ENCODE data around the gene EXOC3L2. TPM values are rescaled to one million over a fixed set of nuclear protein-coding genes. Genes with fewer than 3 reads are reported as not detected.

Gene EXOC3L2
- total and polyA plus RNA-seq, 9 donors, result 0.93 to 2.0 (median 1.7) TPM

GRCh38 chr19:45262570-45262969 is 17.4 kb upstream of the EXOC3L2 start:
- no peak for DNase-seq
- WGBS (ENCODE audit: insufficient coverage), result 78% methylated on average over 5 of the region's 6 CpGs
- peaks cover 3% of the 10 kb centered on the region for H3K9me3 ChIP-seq (replicated peaks; ENCODE audit: control insufficient read depth, low read depth, low read length)
- peaks cover 43% of the 10 kb centered on the region for H3K36me3 ChIP-seq (ENCODE audit: control insufficient read depth, insufficient read depth, low read length)
- no peaks in the 10 kb centered on the region for H3K27me3 ChIP-seq (ENCODE audit: control insufficient read depth, insufficient read depth, low read length)
- no peak overlapping the region for H3K4me3 ChIP-seq (ENCODE audit: low read length)
- no peak overlapping the region for H3K27ac ChIP-seq (ENCODE audit: low read length)
- no peaks in the 10 kb centered on the region for H3K4me1 ChIP-seq (ENCODE audit: control insufficient read depth, insufficient read depth, low read length)

GRCh38 chr19:45258862-45259261 is 13.7 kb upstream of the EXOC3L2 start:
- peaks cover 8% of the 10 kb centered on the region for H3K4me1 ChIP-seq (ENCODE audit: control insufficient read depth, insufficient read depth, low read length)
- 95% methylated on average over 19 of the region's 19 CpGs for WGBS (ENCODE audit: insufficient coverage)
- H3K27me3 ChIP-seq (ENCODE audit: control insufficient read depth, insufficient read depth, low read length), result no peaks in the 10 kb centered on the region
- H3K9me3 ChIP-seq (replicated peaks; ENCODE audit: control insufficient read depth, low read depth, low read length), result peaks cover 3% of the 10 kb centered on the region
- H3K4me3 ChIP-seq (ENCODE audit: low read length), result no peak overlapping the region
- no peak for DNase-seq
- H3K36me3 ChIP-seq (ENCODE audit: control insufficient read depth, insufficient read depth, low read length), result peaks cover 14% of the 10 kb centered on the region
- H3K27ac ChIP-seq (ENCODE audit: low read length), result no peak overlapping the region

GRCh38 chr19:45256836-45257235 is 11.6 kb upstream of the EXOC3L2 start:
- no peak for DNase-seq
- Histone ChIP-seq H3K4me3 (ENCODE audit: low read length) (no peak overlapping the region), H3K9me3 (replicated peaks; ENCODE audit: control insufficient read depth, low read depth, low read length) (peaks cover 3% of the 10 kb centered on the region), H3K27me3 (ENCODE audit: control insufficient read depth, insufficient read depth, low read length) (no peaks in the 10 kb centered on the region), H3K27ac (ENCODE audit: low read length) (no peak overlapping the region), H3K4me1 (ENCODE audit: control insufficient read depth, insufficient read depth, low read length) (peaks cover 27% of the 10 kb centered on the region), H3K36me3 (ENCODE audit: control insufficient read depth, insufficient read depth, low read length) (peaks cover 12% of the 10 kb centered on the region)
- WGBS (ENCODE audit: insufficient coverage), result no CpG with 5 or more reads among the region's 4 CpGs

- Histone ChIP-seq H3K4me3 (ENCODE audit: low read length) (no peak overlapping the region), H3K36me3 (ENCODE audit: control insufficient read depth, insufficient read depth, low read length) (peaks cover 8% of the 10 kb centered on the region), H3K4me1 (ENCODE audit: control insufficient read depth, insufficient read depth, low read length) (peaks cover 29% of the 10 kb centered on the region), H3K27me3 (ENCODE audit: control insufficient read depth, insufficient read depth, low read length) (no peaks in the 10 kb centered on the region), H3K27ac (ENCODE audit: low read length) (no peak overlapping the region), H3K9me3 (replicated peaks; ENCODE audit: control insufficient read depth, low read depth, low read length) (peaks cover under 1% of the 10 kb centered on the region)
- 79% methylated on average over 6 of the region's 9 CpGs for WGBS (ENCODE audit: insufficient coverage)
- DNase-seq, result no peak
These were observed 10.5 kb upstream of the EXOC3L2 start for GRCh38 chr19:45255611-45256157.

GRCh38 chr19:45254044-45254531 is 8.9 kb upstream of the EXOC3L2 start:
- no peaks in the 10 kb centered on the region for H3K9me3 ChIP-seq (replicated peaks; ENCODE audit: control insufficient read depth, low read depth, low read length)
- 76% methylated on average over 7 of the region's 11 CpGs for WGBS (ENCODE audit: insufficient coverage)

GRCh38 chr19:45253396-45254027 is 8.3 kb upstream of the EXOC3L2 start:
- no peak for DNase-seq
- Histone ChIP-seq H3K4me1 (ENCODE audit: control insufficient read depth, insufficient read depth, low read length) (peaks cover 37% of the 10 kb centered on the region), H3K36me3 (ENCODE audit: control insufficient read depth, insufficient read depth, low read length) (peaks cover 6% of the 10 kb centered on the region), H3K4me3 (ENCODE audit: low read length) (no peak overlapping the region), H3K27me3 (ENCODE audit: control insufficient read depth, insufficient read depth, low read length) (no peaks in the 10 kb centered on the region), H3K27ac (ENCODE audit: low read length) (no peak overlapping the region), H3K9me3 (replicated peaks; ENCODE audit: control insufficient read depth, low read depth, low read length) (no peaks in the 10 kb centered on the region)
- WGBS (ENCODE audit: insufficient coverage), result 67% methylated on average over 4 of the region's 12 CpGs

More at GRCh38 chr19:45254044-45254531, 8.9 kb upstream of the EXOC3L2 start:
- Histone ChIP-seq H3K4me3 (ENCODE audit: low read length) (no peak overlapping the region), H3K4me1 (ENCODE audit: control insufficient read depth, insufficient read depth, low read length) (peaks cover 37% of the 10 kb centered on the region), H3K27me3 (ENCODE audit: control insufficient read depth, insufficient read depth, low read length) (no peaks in the 10 kb centered on the region), H3K27ac (ENCODE audit: low read length) (no peak overlapping the region), H3K36me3 (ENCODE audit: control insufficient read depth, insufficient read depth, low read length) (peaks cover 6% of the 10 kb centered on the region)
- no peak for DNase-seq

- Histone ChIP-seq H3K27me3 (ENCODE audit: control insufficient read depth, insufficient read depth, low read length) (no peaks in the 10 kb centered on the region), H3K4me1 (ENCODE audit: control insufficient read depth, insufficient read depth, low read length) (peaks cover 37% of the 10 kb centered on the region), H3K9me3 (replicated peaks; ENCODE audit: control insufficient read depth, low read depth, low read length) (no peaks in the 10 kb centered on the region), H3K27ac (ENCODE audit: low read length) (peak overlapping the region; percentile 83), H3K36me3 (ENCODE audit: control insufficient read depth, insufficient read depth, low read length) (peaks cover 6% of the 10 kb centered on the region), H3K4me3 (ENCODE audit: low read length) (peak overlapping the region; percentile 85)
- peak; percentile 33 for DNase-seq
- WGBS (ENCODE audit: insufficient coverage), result 2% methylated on average over 38 of the region's 57 CpGs
These were observed 6.5 kb upstream of the EXOC3L2 start for GRCh38 chr19:45251452-45252354.

GRCh38 chr19:45250832-45251451 is 5.7 kb upstream of the EXOC3L2 start, which contains the start of gene MARK4:
MARK4 (plus strand) TSS chr19:45251271; CDS start chr19:45251589, 318 bp downstream.
- peak; percentile 83 for DNase-seq
- H3K36me3 ChIP-seq (ENCODE audit: control insufficient read depth, insufficient read depth, low read length), result peaks cover 6% of the 10 kb centered on the region
- peak within 1 kb of the TSS; percentile 85 for H3K4me3 ChIP-seq (ENCODE audit: low read length)
- H3K27me3 ChIP-seq (ENCODE audit: control insufficient read depth, insufficient read depth, low read length), result no peaks in the 10 kb centered on the region
- H3K4me1 ChIP-seq (ENCODE audit: control insufficient read depth, insufficient read depth, low read length), result peaks cover 37% of the 10 kb centered on the region
- under 1% methylated on average over 11 of the region's 58 CpGs for WGBS (ENCODE audit: insufficient coverage)
- H3K27ac ChIP-seq (ENCODE audit: low read length), result peak within 1 kb of the TSS; percentile 83
- H3K9me3 ChIP-seq (replicated peaks; ENCODE audit: control insufficient read depth, low read depth, low read length), result no peaks in the 10 kb centered on the region

GRCh38 chr19:45250216-45250831 is 5.1 kb upstream of the EXOC3L2 start:
- peaks cover under 1% of the 10 kb centered on the region for H3K27me3 ChIP-seq (ENCODE audit: control insufficient read depth, insufficient read depth, low read length)
- peaks cover 42% of the 10 kb centered on the region for H3K4me1 ChIP-seq (ENCODE audit: control insufficient read depth, insufficient read depth, low read length)
- no peaks in the 10 kb centered on the region for H3K9me3 ChIP-seq (replicated peaks; ENCODE audit: control insufficient read depth, low read depth, low read length)
- H3K27ac ChIP-seq (ENCODE audit: low read length), result no peak overlapping the region
- no peak for DNase-seq
- H3K4me3 ChIP-seq (ENCODE audit: low read length), result peak overlapping the region; percentile 67
- peaks cover 6% of the 10 kb centered on the region for H3K36me3 ChIP-seq (ENCODE audit: control insufficient read depth, insufficient read depth, low read length)
- 55% methylated on average over 3 of the region's 14 CpGs for WGBS (ENCODE audit: insufficient coverage)

Data from muscle of leg (tissue), 11 donors.